ENCODE results near the gene SGSM1. TPM values are rescaled to one million over a fixed set of nuclear protein-coding genes. Genes with fewer than 3 reads are reported as not detected.

The SGSM1 gene
- total RNA-seq, 1 experiment from 2014 or later = 4.3 TPM

GRCh38 chr22:24883432-24883831, 77.4 kb downstream of the SGSM1 start:
- H3K27ac ChIP-seq (ENCODE audit: insufficient read length, low read depth, low read length) = no peak overlapping the region
- H2AFZ ChIP-seq (ENCODE audit: low read length) = no peak overlapping the region
- no peak for DNase-seq
- no peaks in the 10 kb centered on the region for H3K4me1 ChIP-seq (ENCODE audit: insufficient read depth, low read length)
- Mint-ChIP-seq H3K36me3 (ENCODE audit: insufficient read depth in 1 of 3, low read depth in 3 of 3) (peaks cover 0 to 11% (median 5%) of the 10 kb centered on the region in 3 experiments; a peak in 3 of 7 replicates), H3K4me1 (peaks cover 4% of the 10 kb centered on the region in 2 experiments; a peak in 1 of 4 replicates), H3K27me3 (ENCODE audit: low read depth) (no peaks in the 10 kb centered on the region), H3K9me3 (no peaks in the 10 kb centered on the region), H3K4me3 (no peak overlapping the region), H3K27ac (no peak overlapping the region)
- no peak overlapping the region for H3K18ac ChIP-seq (ENCODE audit: insufficient read length, low read depth, low read length)
- no peak overlapping the region for H3K4ac ChIP-seq (ENCODE audit: low read depth, low read length)
- H3K79me1 ChIP-seq (ENCODE audit: insufficient read depth, low read depth, low read length, poor library complexity, severe bottlenecking) = no peaks in the 10 kb centered on the region
- no peak overlapping the region for H2BK120ac ChIP-seq (ENCODE audit: low read depth, low read length, poor library complexity, severe bottlenecking)
- H3K23me2 ChIP-seq (ENCODE audit: insufficient read length, low read depth, low read length, poor library complexity, severe bottlenecking) = no peaks in the 10 kb centered on the region
- no peaks in the 10 kb centered on the region for H3K27me3 ChIP-seq (ENCODE audit: insufficient read depth, low read length)
- no peak for TF ChIP-seq CTCF (conservative IDR thresholded peaks at IDR 0.05)
- no peaks in the 10 kb centered on the region for H3K79me2 ChIP-seq (ENCODE audit: insufficient read depth, low read length)
- H2BK15ac ChIP-seq (ENCODE audit: low read depth, low read length) = no peak overlapping the region
- no peak overlapping the region for H3K14ac ChIP-seq (ENCODE audit: insufficient read depth, low read length)
- H4K5ac ChIP-seq (ENCODE audit: insufficient read length, low read depth, low read length) = no peak overlapping the region
- no peak overlapping the region for H3K56ac ChIP-seq (ENCODE audit: insufficient read length, low read depth, low read length)
- no peak overlapping the region for H3K23ac ChIP-seq (ENCODE audit: insufficient read length, low read depth, low read length)
- no CpG with 5 or more reads among the region's 6 CpGs for WGBS (ENCODE audit: extremely low coverage, insufficient read length, low lambda C conversion rate)
- H3K9ac ChIP-seq (ENCODE audit: extremely low read depth, insufficient read length, low read length) = no peak overlapping the region
- H4K8ac ChIP-seq (replicated peaks; ENCODE audit: insufficient read length, low read depth, low read length) = no peak overlapping the region
- H4K20me1 ChIP-seq (ENCODE audit: control insufficient read depth, insufficient read depth, insufficient read length) = no peaks in the 10 kb centered on the region
- H2BK20ac ChIP-seq (ENCODE audit: low read depth, low read length, poor library complexity, severe bottlenecking) = no peak overlapping the region
- no peak overlapping the region for H3T11ph ChIP-seq (ENCODE audit: low read length)
- H2BK12ac ChIP-seq (ENCODE audit: insufficient read length, low read depth, low read length) = no peak overlapping the region
- H2AK5ac ChIP-seq (ENCODE audit: insufficient read length, low read length) = no peak overlapping the region
- no peak overlapping the region for H3K4me2 ChIP-seq (ENCODE audit: insufficient read depth, insufficient read length, low read length)
- H3K9me3 ChIP-seq (ENCODE audit: control insufficient read depth, low read depth, low read length) = no peaks in the 10 kb centered on the region
- H4K91ac ChIP-seq (ENCODE audit: insufficient read length, low read depth, low read length) = no peak overlapping the region
- no peak overlapping the region for H2BK5ac ChIP-seq (ENCODE audit: insufficient read length, low read length)
